ENCODE data around the gene ADIG. TPM values are rescaled to one million over a fixed set of nuclear protein-coding genes. Genes with fewer than 3 reads are reported as not detected.

ADIG gene
- total RNA-seq, 4 donors from 2014 or later, result not detected

DNA sequence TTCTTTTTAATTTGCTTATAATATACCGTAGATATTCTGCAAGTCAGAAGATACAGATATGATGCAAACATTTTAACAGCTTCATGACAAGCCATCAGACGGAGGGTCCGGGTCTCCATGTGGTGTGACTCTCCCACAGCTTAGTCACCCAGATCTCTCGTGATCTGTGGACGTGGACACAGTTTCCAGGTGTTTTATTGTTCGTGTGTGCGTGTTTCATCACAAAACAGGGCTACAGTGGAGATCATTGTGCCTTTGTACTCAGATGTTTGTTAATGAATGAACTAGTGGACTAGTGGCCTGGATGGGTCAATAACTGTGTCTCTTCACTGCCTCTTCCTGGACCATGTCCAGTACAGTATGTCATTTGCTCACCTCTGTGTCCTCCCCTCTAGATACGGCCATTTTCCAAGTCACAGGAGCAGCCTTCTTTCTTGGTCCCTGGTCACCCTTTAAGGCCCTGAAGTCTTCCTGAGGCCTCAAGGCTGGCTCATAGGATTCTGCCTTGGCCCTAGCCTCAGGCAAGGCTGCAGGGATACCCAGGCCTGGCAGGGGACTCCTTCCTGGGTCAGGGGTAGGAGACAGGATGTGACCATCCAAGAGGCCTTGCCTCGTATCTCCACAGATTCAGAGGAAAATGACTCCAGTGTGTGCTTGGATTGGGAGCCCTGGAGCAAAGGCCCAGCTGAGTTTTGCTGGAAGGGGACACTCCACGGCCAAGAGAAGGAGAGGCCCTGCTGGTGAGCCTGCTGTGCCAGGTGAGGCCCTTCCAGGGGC, 4.6 kb downstream of the ADIG start:
- no peak for DNase-seq (ENCODE audit: low spot score in 2 of 2)
- WGBS, 2 donors, result 80 to 81% methylated on average over 10 of the region's 10 CpGs
- no peak overlapping the region for H3K4me3 ChIP-seq (ENCODE audit: low read depth, poor library complexity, severe bottlenecking)

DNA sequence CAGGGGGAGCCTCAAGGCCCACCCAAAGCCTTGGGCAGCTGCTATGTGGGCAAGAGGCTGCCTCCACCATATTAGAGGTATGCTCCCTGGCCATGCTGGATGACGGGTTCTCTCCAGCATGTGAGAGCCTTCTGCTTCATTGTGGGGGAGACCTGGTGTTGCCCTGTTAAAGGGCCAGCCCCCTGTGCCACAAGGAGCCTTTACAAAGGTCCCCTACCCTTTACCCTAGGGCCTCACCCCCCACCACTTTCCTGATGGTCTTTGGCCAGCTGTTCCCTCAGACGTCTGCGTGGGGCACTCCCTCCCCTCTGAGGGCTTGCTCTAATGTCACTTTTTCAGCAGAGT, 5.2 kb downstream of the ADIG start:
- no peak overlapping the region for H3K4me3 ChIP-seq (ENCODE audit: low read depth, poor library complexity, severe bottlenecking)
- 71 to 75% methylated on average over 2 to 3 of the region's 3 CpGs for WGBS, 2 donors
- intact Hi-C loops (cut with DNase I; ENCODE audit: low total_unique reads), result no loop called here
- TF ChIP-seq, protein P1, sequence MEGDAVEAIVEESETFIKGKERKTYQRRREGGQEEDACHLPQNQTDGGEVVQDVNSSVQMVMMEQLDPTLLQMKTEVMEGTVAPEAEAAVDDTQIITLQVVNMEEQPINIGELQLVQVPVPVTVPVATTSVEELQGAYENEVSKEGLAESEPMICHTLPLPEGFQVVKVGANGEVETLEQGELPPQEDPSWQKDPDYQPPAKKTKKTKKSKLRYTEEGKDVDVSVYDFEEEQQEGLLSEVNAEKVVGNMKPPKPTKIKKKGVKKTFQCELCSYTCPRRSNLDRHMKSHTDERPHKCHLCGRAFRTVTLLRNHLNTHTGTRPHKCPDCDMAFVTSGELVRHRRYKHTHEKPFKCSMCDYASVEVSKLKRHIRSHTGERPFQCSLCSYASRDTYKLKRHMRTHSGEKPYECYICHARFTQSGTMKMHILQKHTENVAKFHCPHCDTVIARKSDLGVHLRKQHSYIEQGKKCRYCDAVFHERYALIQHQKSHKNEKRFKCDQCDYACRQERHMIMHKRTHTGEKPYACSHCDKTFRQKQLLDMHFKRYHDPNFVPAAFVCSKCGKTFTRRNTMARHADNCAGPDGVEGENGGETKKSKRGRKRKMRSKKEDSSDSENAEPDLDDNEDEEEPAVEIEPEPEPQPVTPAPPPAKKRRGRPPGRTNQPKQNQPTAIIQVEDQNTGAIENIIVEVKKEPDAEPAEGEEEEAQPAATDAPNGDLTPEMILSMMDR (IDR thresholded peaks at IDR 0.05), result no peak
- TF ChIP-seq POLR2A (IDR thresholded peaks at IDR 0.05), result no peak
- DNase-seq (ENCODE audit: low spot score in 2 of 2), result no peak

More for the DNA sequence above, 4.6 kb downstream of the ADIG start:
- TF ChIP-seq POLR2A (IDR thresholded peaks at IDR 0.05), result no peak
- TF ChIP-seq, protein P1 (IDR thresholded peaks at IDR 0.05), result no peak
- intact Hi-C loops (cut with DNase I; ENCODE audit: low total_unique reads), result no loop called here

DNA sequence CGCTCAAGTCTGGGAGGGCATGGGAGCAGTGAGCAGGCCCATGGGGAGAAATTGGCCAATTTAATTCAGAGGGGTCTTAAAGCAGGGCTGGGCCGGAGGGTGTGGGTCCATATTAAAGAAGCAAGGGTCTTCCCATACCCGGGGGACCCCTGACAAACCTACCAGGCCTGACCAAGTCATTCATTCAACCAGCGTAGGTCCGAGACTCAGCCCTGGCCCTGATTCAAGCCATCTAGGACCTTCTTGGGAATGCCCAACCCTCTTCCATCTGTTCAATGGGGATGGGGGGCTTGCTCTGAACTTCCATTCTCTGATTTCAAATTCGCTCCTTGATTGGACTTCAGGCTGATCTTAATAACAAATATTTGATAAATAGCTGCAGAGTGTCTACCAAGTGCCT, 7.3 kb downstream of the ADIG start:
- TF ChIP-seq POLR2A (IDR thresholded peaks at IDR 0.05), result no peak
- no peak overlapping the region for H3K4me3 ChIP-seq (ENCODE audit: low read depth, poor library complexity, severe bottlenecking)
- no peak for DNase-seq (ENCODE audit: low spot score in 2 of 2)
- intact Hi-C loops (cut with DNase I; ENCODE audit: low total_unique reads), result no loop called here
- 88 to 93% methylated on average over 6 of the region's 6 CpGs for WGBS, 2 donors

DNA sequence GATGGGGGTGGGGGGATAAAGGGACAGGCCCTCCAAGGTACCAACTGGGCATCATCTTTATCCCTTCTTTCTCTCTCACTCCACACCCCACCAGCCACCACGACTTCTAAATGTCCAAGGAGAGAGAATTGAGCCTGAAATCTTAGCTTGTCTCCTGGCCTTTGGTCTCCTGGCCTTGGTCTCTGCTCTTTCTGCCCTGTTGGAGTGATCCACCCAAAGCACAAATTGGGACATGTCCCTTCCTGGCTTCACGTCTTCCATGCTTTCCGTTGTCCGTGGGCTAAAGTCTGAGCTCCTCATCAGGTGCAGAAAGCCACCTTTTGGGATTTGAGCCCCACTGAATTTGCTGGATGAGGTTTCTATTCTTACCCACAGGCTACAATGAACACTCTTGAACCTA, 8.4 kb downstream of the ADIG start:
- no peak overlapping the region for H3K4me3 ChIP-seq (ENCODE audit: low read depth, poor library complexity, severe bottlenecking)
- WGBS, 2 donors, result 74 to 84% methylated on average over 4 of the region's 4 CpGs
- TF ChIP-seq POLR2A (IDR thresholded peaks at IDR 0.05), result no peak
- TF ChIP-seq, protein P1 (IDR thresholded peaks at IDR 0.05), result no peak
- DNase-seq (ENCODE audit: low spot score in 2 of 2), result no peak
- intact Hi-C loops (cut with DNase I; ENCODE audit: low total_unique reads), result no loop called here

DNA sequence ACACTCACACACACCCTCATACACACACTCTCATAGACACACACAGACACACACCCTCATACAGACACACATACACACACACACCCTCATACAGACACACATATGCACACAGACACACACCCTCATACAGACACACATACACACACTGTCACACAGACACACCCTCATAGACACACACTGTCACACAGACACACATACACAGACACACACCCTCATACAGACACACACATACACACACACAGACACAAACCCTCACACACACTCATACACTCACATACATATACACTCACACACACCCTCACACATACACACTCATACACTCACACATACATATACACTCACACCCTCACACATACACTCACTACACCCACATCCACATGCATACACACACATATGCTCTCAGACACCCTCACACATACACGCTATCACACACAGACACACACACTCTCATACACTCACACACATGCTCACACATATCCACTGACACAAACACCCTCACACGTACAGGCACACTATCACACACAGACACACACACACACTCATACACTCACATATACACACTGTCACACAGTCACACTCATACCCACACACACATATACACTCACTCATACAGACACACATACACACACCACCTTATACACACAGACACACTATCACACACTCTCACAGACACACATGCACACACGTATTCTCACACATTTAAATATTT, 9.1 kb downstream of the ADIG start:
- DNase-seq (ENCODE audit: low spot score in 2 of 2), result no peak
- intact Hi-C loops (cut with DNase I; ENCODE audit: low total_unique reads), result no loop called here
- no peak for TF ChIP-seq POLR2A (IDR thresholded peaks at IDR 0.05)
- TF ChIP-seq, protein P1 (IDR thresholded peaks at IDR 0.05), result peak in 1 of 3 donors; percentile 50
- 75 to 78% methylated on average over 3 of the region's 3 CpGs for WGBS, 2 donors
- H3K4me3 ChIP-seq (ENCODE audit: low read depth, poor library complexity, severe bottlenecking), result no peak overlapping the region

DNA sequence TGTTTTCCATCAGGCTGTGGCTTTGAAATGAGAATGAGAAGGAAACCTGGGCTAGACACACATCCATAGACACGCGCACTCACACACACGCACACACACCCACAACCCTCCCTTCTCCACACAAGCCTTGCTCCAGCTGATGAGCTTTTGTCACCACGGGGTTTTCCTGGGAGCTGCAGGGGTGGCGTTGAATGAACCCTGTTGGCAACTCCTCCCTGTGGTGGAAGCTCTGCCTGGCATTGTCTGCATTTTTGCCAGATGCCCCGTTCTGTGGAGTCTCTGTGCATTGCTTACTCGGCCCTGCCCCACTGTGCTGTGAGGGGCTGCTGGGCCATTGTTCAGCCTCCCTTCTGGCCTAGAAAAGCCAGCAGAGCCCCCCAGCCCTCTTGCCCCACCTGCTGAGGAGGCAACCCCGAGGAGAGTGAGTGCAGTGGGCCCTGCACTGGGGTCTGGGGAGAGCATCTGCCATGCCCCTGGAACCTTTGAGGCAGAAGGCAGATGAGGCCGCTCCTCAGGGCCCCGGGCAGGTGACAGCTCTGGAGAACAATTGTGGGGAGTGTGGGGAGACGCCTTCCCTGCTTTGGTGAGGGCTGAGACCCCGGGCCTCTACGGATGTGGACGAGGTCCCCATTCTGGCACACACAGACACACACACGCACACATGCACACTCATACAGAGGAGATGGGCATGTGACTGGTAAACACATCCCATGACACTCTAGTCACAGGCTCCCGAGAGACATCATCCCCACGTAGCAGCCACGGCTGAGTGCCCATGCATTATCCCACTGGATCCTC, 9.9 kb downstream of the ADIG start:
- 68 to 69% methylated on average over 17 to 18 of the region's 18 CpGs for WGBS, 2 donors
- intact Hi-C loops (cut with DNase I; ENCODE audit: low total_unique reads), result no loop called here
- DNase-seq (ENCODE audit: low spot score in 2 of 2), result no peak
- TF ChIP-seq, protein P1 (IDR thresholded peaks at IDR 0.05), result no peak
- TF ChIP-seq POLR2A (IDR thresholded peaks at IDR 0.05), result no peak
- H3K4me3 ChIP-seq (ENCODE audit: low read depth, poor library complexity, severe bottlenecking), result no peak overlapping the region

All from lower leg skin (tissue), 4 donors.